Suprapubic skin (tissue), 4 donors: ENCODE data around the gene CLASP2.

Experiments used
- CTCF ChIP-seq, 2 donors: fragments of 200-600 bp in 1 of 2; fragments of 450-650 bp in 1 of 2; sonication (generic) in 1 of 2; IDR thresholded peaks; one replicate each; pipeline ENCODE4 v1.5.1; 2016 to 2019; ENCODE audit warnings: antibody characterized with exemption in 2 of 2, mild to moderate bottlenecking in 1 of 2, moderate library complexity in 1 of 2
- EP300 ChIP-seq: sonication (generic); formaldehyde crosslinking; IDR thresholded peaks from one replicate; pipeline ENCODE4 v1.6.1; 2017; ENCODE audit warnings: antibody characterized with exemption
- POLR2A ChIP-seq, 2 donors: fragments of 450-650 bp; IDR thresholded peaks; one replicate each; pipeline ENCODE4 v1.6.1; 2017; ENCODE audit warnings: antibody characterized with exemption in 2 of 2, mild to moderate bottlenecking in 2 of 2, moderate library complexity in 2 of 2
- POLR2AphosphoS5 ChIP-seq, 3 donors: sonication (generic); formaldehyde crosslinking; IDR thresholded peaks; one replicate each; pipeline ENCODE4 v1.6.1; 2017; ENCODE audit warnings: antibody characterized with exemption in 3 of 3

- no peak for TF ChIP-seq CTCF (IDR thresholded peaks at IDR 0.05)
- no peak for TF ChIP-seq POLR2A (IDR thresholded peaks at IDR 0.05)
- TF ChIP-seq EP300: no peak
- no peak for TF ChIP-seq POLR2AphosphoS5 (IDR thresholded peaks at IDR 0.05)
These were observed 19.1 kb upstream of the CLASP2 start for GRCh38 chr3:33737146-33737545.
